Transverse colon (tissue), 4 donors: ENCODE measurements around the gene HAUS1. TPM values are rescaled to one million over a fixed set of nuclear protein-coding genes. Genes with fewer than 3 reads are reported as not detected.
A peak's percentile ranks its signal among the peaks of the same experiment; 100 is the strongest.

Source experiments
- DNase-seq: peaks from one replicate; pipeline ENCODE4 v3.0.0-alpha.2; 2019
- H3K27ac ChIP-seq, 4 donors: fragments of 200-600 bp; sonication (generic); 2 replicates each; pipeline ENCODE4 v1.5.1; 2016 to 2018; ENCODE audit warnings: inconsistent platforms in 4 of 4
- H3K27me3 ChIP-seq: fragments of 200-600 bp; sonication (generic); 2 replicates; pipeline ENCODE4 v1.5.1; 2017; ENCODE audit warnings: inconsistent platforms
- H3K36me3 ChIP-seq, 4 donors: fragments of 200-600 bp; sonication (generic); 2 replicates each; pipeline ENCODE4 v1.5.1; 2017 to 2019; ENCODE audit warnings: inconsistent platforms in 4 of 4
- H3K4me1 ChIP-seq, 4 donors: fragments of 200-600 bp; sonication (generic); 2 replicates each; pipeline ENCODE4 v1.5.1; 2017 to 2020; ENCODE audit warnings: inconsistent platforms in 4 of 4
- H3K4me3 ChIP-seq, 4 donors: fragments of 200-600 bp; sonication (generic); 1 replicate in 1 of 4; 2 replicates in 3 of 4; pipeline versions ENCODE4 v1.5.1 to v1.6.1; 2017 to 2019; ENCODE audit warnings: inconsistent platforms in 4 of 4
- H3K9me3 ChIP-seq, 2 donors: fragments of 200-600 bp; sonication (generic); 2 replicates each; pipeline ENCODE4 v1.5.1; 2017 to 2019; ENCODE audit warnings: inconsistent platforms in 2 of 2
- EP300 ChIP-seq: sonication (generic); formaldehyde crosslinking; IDR thresholded peaks from one replicate; pipeline ENCODE4 v1.6.1; 2017; ENCODE audit warnings: antibody characterized with exemption, low read depth
- POLR2A ChIP-seq: fragments of 450-650 bp; IDR thresholded peaks from one replicate; pipeline ENCODE4 v1.6.1; 2016; ENCODE audit warnings: antibody characterized with exemption, mild to moderate bottlenecking, moderate library complexity
- POLR2AphosphoS5 ChIP-seq, 3 donors: sonication (generic); formaldehyde crosslinking; IDR thresholded peaks; one replicate each; pipeline ENCODE4 v1.6.1; 2016; ENCODE audit warnings: antibody characterized with exemption in 3 of 3
- WGBS, 2 donors: methylation state at CpG; one replicate each; pipeline ENCODE4 v1.1.5; 2018; ENCODE audit warnings: low coverage in 1 of 2; 5-methylcytosine and 5-hydroxymethylcytosine counted together
- in situ Hi-C, 4 donors: fragments of 200-750 bp; cut with MboI; loops; one replicate each; pipeline versions ENCODE4 v1.15.0 to v1.15.1; 2017; ENCODE audit warnings: low sequenced_read_pairs in 3 of 4, low pct_ligation_motif_present in 1 of 4, low pct_unique_long_range_greater_than_20kb in 1 of 4
- intact Hi-C: fragments of 100-400 bp; cut with DNase I; formaldehyde crosslinking; loops from one replicate; pipeline ENCODE4 v1.15.1; 2023; ENCODE audit warnings: low total_unique reads
- total RNA-seq, 4 donors: library from RNA; depleted of rRNA; stranded (reverse); fragments of >200 nt; gene quantifications; one replicate each; pipeline ENCODE4 v1.1.0, GENCODE V29; 2016
- TF ChIP-seq, protein P1 (sequence below), 5 experiments: fragments of 200-600 bp in 3 of 5; fragments of 450-650 bp in 2 of 5; sonication (generic) in 3 of 5; IDR thresholded peaks; 1 replicate in 2 of 5; 2 replicates in 3 of 5; pipeline ENCODE4 v1.5.1; 2016 to 2017; ENCODE audit warnings: antibody characterized with exemption in 5 of 5, inconsistent platforms in 3 of 5, mild to moderate bottlenecking in 2 of 5, moderate library complexity in 1 of 5

HAUS1 gene
- total RNA-seq, 4 donors from 2014 or later, result 1.6 to 33.5 (median 19.8) TPM; not detected in 1

DNA sequence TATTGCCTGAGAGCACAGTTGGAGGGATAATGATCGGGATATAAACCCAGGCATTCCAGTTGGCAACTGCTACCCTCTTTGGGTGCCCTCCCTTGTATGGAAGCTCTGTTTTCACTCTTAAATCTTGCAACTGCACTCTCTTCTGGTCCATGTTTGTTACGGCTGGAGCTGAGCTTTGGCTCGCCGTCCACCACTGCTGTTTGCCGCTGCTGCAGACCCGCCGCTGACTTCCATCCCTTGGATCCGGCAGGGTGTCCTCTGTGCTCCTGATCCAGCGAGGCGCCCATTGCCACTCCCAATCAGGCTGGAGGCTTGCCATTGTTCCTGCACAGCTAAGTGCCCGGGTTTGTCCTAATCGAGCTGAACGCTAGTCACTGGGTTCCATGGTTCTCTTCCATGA is 60.7 kb downstream of the HAUS1 start:
- Histone ChIP-seq H3K27me3 (no peaks in the 10 kb centered on the region), H3K9me3 (no peaks in the 10 kb centered on the region), H3K4me3 (no peak overlapping the region), H3K4me1 (peaks cover 0 to 8% (median 0%) of the 10 kb centered on the region in 4 donors), H3K27ac (no peak overlapping the region), H3K36me3 (no peaks in the 10 kb centered on the region)
- WGBS, 2 donors, result 97 to 100% methylated on average over 5 to 13 of the region's 13 CpGs
- in situ Hi-C loops, result loop anchor here (10.0 to 25.0 kb wide), 2 partner anchors 322 to 490 kb away; partner anchors contain the start of gene LOXHD1 (in 1 of the 4)
- intact Hi-C loops, result no loop called here
- DNase-seq, result no peak
- TF ChIP-seq POLR2A (no peak), POLR2AphosphoS5 (IDR thresholded peaks at IDR 0.05) (no peak), EP300 (no peak)
- TF ChIP-seq, protein P1, sequence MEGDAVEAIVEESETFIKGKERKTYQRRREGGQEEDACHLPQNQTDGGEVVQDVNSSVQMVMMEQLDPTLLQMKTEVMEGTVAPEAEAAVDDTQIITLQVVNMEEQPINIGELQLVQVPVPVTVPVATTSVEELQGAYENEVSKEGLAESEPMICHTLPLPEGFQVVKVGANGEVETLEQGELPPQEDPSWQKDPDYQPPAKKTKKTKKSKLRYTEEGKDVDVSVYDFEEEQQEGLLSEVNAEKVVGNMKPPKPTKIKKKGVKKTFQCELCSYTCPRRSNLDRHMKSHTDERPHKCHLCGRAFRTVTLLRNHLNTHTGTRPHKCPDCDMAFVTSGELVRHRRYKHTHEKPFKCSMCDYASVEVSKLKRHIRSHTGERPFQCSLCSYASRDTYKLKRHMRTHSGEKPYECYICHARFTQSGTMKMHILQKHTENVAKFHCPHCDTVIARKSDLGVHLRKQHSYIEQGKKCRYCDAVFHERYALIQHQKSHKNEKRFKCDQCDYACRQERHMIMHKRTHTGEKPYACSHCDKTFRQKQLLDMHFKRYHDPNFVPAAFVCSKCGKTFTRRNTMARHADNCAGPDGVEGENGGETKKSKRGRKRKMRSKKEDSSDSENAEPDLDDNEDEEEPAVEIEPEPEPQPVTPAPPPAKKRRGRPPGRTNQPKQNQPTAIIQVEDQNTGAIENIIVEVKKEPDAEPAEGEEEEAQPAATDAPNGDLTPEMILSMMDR (IDR thresholded peaks at IDR 0.05), result no peak

GRCh38 chr18:46166261-46166970 is 62.2 kb downstream of the HAUS1 start:
- H3K9me3 ChIP-seq, result no peaks in the 10 kb centered on the region
- TF ChIP-seq POLR2AphosphoS5 (IDR thresholded peaks at IDR 0.05) (no peak), EP300 (no peak), POLR2A (no peak)
- TF ChIP-seq, protein P1 (IDR thresholded peaks at IDR 0.05), result no peak
- no peaks in the 10 kb centered on the region for H3K27me3 ChIP-seq
- no peak overlapping the region for H3K27ac ChIP-seq
- peaks cover 0 to 8% (median 0%) of the 10 kb centered on the region in 4 donors for H3K4me1 ChIP-seq
- intact Hi-C loops (no loop called here), in situ Hi-C loops (loop anchor here (10.0 to 25.0 kb wide), 2 partner anchors 321 to 488 kb away; partner anchors contain the start of gene LOXHD1 (in 1 of the 4))
- no peaks in the 10 kb centered on the region for H3K36me3 ChIP-seq
- no peak for DNase-seq
- H3K4me3 ChIP-seq, result no peak overlapping the region
- whole genome bisulfite sequencing, 2 donors, result 82 to 84% methylated on average over 3 to 6 of the region's 6 CpGs

GRCh38 chr18:46167971-46168370 is 63.8 kb downstream of the HAUS1 start:
- in situ Hi-C loops (loop anchor here (10.0 to 25.0 kb wide), 2 partner anchors 319 to 487 kb away; partner anchors contain the start of gene LOXHD1 (in 1 of the 4)), intact Hi-C loops (no loop called here)
- H3K27ac ChIP-seq, result no peak overlapping the region
- peak; percentile 63 for DNase-seq
- H3K36me3 ChIP-seq, result no peaks in the 10 kb centered on the region
- no peaks in the 10 kb centered on the region for H3K9me3 ChIP-seq
- 43 to 48% methylated on average over 7 to 9 of the region's 9 CpGs for WGBS, 2 donors
- H3K4me1 ChIP-seq, result peaks cover 0 to 10% (median 1%) of the 10 kb centered on the region in 4 donors
- TF ChIP-seq EP300, result no peak
- TF ChIP-seq, protein P1 (IDR thresholded peaks at IDR 0.05), result no peak
- no peak for TF ChIP-seq POLR2A
- no peak for TF ChIP-seq POLR2AphosphoS5 (IDR thresholded peaks at IDR 0.05)
- H3K27me3 ChIP-seq, result no peaks in the 10 kb centered on the region
- peak overlapping the region in 1 of 4 donors; percentile 22 for H3K4me3 ChIP-seq

GRCh38 chr18:46169464-46169941 is 65.3 kb downstream of the HAUS1 start:
- no peak for DNase-seq
- Histone ChIP-seq H3K4me1 (peaks cover 0 to 13% (median 3%) of the 10 kb centered on the region in 4 donors), H3K9me3 (no peaks in the 10 kb centered on the region), H3K27me3 (no peaks in the 10 kb centered on the region), H3K27ac (no peak overlapping the region), H3K4me3 (no peak overlapping the region), H3K36me3 (no peaks in the 10 kb centered on the region)
- 80% methylated on average over 6 of the region's 6 CpGs; no CpG with 5 or more reads in 1 of the 2 donors for WGBS, 2 donors
- TF ChIP-seq POLR2AphosphoS5 (IDR thresholded peaks at IDR 0.05) (no peak), POLR2A (no peak), EP300 (no peak)
- TF ChIP-seq, protein P1 (IDR thresholded peaks at IDR 0.05), result no peak
- intact Hi-C loops, result no loop called here
- in situ Hi-C loops, result loop anchor here (10.0 to 25.0 kb wide), 2 partner anchors 318 to 485 kb away; partner anchors contain the start of gene LOXHD1 (in 1 of the 4)
